ENCODE data around the gene YTHDF2. TPM values are rescaled to one million over a fixed set of nuclear protein-coding genes. Genes with fewer than 3 reads are reported as not detected.

YTHDF2 gene
- polyA plus RNA-seq, 3 donors: 20.7 to 81.6 (median 74.2) TPM

GRCh38 chr1:28718166-28718565 is 18.6 kb upstream of the YTHDF2 start:
- H3K27ac ChIP-seq (ENCODE audit: low read depth in 1 of 2, low read length in 2 of 2): no peak overlapping the region
- H3K27ac Mint-ChIP-seq: peak overlapping the region in 1 of 7 donors; percentile 50

GRCh38 chr1:28718586-28719331 is 18.0 kb upstream of the YTHDF2 start:
- H3K79me2 ChIP-seq (ENCODE audit: insufficient read depth, low read length): no peaks in the 10 kb centered on the region
- no peak overlapping the region for H3K4me2 ChIP-seq (replicated peaks; ENCODE audit: extremely low read depth, low read length, poor library complexity, severe bottlenecking)
- H3K36me3 Mint-ChIP-seq: peaks cover 17 to 26% of the 10 kb centered on the region in 2 donors

More at GRCh38 chr1:28718166-28718565, 18.6 kb upstream of the YTHDF2 start:
- Mint-ChIP-seq H3K4me1 (peaks cover 21% of the 10 kb centered on the region), H3K4me3 (no peak overlapping the region), H3K36me3 (peaks cover 23 to 32% of the 10 kb centered on the region in 2 donors), H3K27me3 (ENCODE audit: low read depth in 3 of 3) (peaks cover 0 to 4% (median 0%) of the 10 kb centered on the region in 3 donors), H3K9me3 (peaks cover 0 to 10% (median 5%) of the 10 kb centered on the region in 7 donors)
- no peak for TF ChIP-seq CTCF (IDR thresholded peaks at IDR 0.05)
- Histone ChIP-seq H3K36me3 (replicated peaks in 1 of 2; ENCODE audit: control insufficient read depth in 1 of 2, insufficient read depth in 2 of 2, low read length in 2 of 2) (peaks cover 7 to 27% of the 10 kb centered on the region in 2 donors), H3K79me2 (ENCODE audit: insufficient read depth, low read length) (no peaks in the 10 kb centered on the region), H3K4me3 (replicated peaks in 1 of 3; ENCODE audit: low read depth in 2 of 3, low read length in 3 of 3) (no peak overlapping the region), H3K4me1 (ENCODE audit: control insufficient read depth in 1 of 2, insufficient read depth in 2 of 2, low read length in 2 of 2) (peaks cover 8 to 10% of the 10 kb centered on the region in 2 donors), H2AFZ (ENCODE audit: insufficient read depth, low read depth, low read length, poor library complexity, severe bottlenecking) (no peak overlapping the region), H3K4me2 (replicated peaks; ENCODE audit: extremely low read depth, low read length, poor library complexity, severe bottlenecking) (no peak overlapping the region), H3K27me3 (ENCODE audit: control insufficient read depth in 2 of 2, insufficient read depth in 2 of 2, low read length in 2 of 2) (no peaks in the 10 kb centered on the region), H3K9me3 (replicated peaks in 1 of 2; ENCODE audit: control insufficient read depth in 1 of 2, insufficient read depth in 1 of 2, low read length in 2 of 2) (no peaks in the 10 kb centered on the region), H3K9ac (ENCODE audit: insufficient read depth, low read length, poor library complexity, severe bottlenecking) (no peak overlapping the region), H4K20me1 (ENCODE audit: insufficient read depth, low read length) (no peaks in the 10 kb centered on the region)
- no peak for DNase-seq
- WGBS (ENCODE audit: insufficient coverage): no CpG with 5 or more reads among the region's 1 CpG
- intact Hi-C loops (cut with micrococcal nuclease): no loop called here

More at GRCh38 chr1:28718586-28719331, 18.0 kb upstream of the YTHDF2 start:
- Histone ChIP-seq H4K20me1 (ENCODE audit: insufficient read depth, low read length) (no peaks in the 10 kb centered on the region), H3K4me1 (ENCODE audit: control insufficient read depth in 1 of 2, insufficient read depth in 2 of 2, low read length in 2 of 2) (peaks cover 8 to 10% of the 10 kb centered on the region in 2 donors), H3K27ac (ENCODE audit: low read depth in 1 of 2, low read length in 2 of 2) (peak overlapping the region in 1 of 2 donors; percentile 20), H3K9me3 (replicated peaks in 1 of 2; ENCODE audit: control insufficient read depth in 1 of 2, insufficient read depth in 1 of 2, low read length in 2 of 2) (no peaks in the 10 kb centered on the region), H3K9ac (ENCODE audit: insufficient read depth, low read length, poor library complexity, severe bottlenecking) (no peak overlapping the region), H3K36me3 (replicated peaks in 1 of 2; ENCODE audit: control insufficient read depth in 1 of 2, insufficient read depth in 2 of 2, low read length in 2 of 2) (peaks cover 7 to 21% of the 10 kb centered on the region in 2 donors), H3K4me3 (replicated peaks in 1 of 3; ENCODE audit: low read depth in 2 of 3, low read length in 3 of 3) (no peak overlapping the region), H3K27me3 (ENCODE audit: control insufficient read depth in 2 of 2, insufficient read depth in 2 of 2, low read length in 2 of 2) (no peaks in the 10 kb centered on the region), H2AFZ (ENCODE audit: insufficient read depth, low read depth, low read length, poor library complexity, severe bottlenecking) (no peak overlapping the region)
- DNase-seq: no peak
- Mint-ChIP-seq H3K27ac (peak overlapping the region in 2 of 7 donors; percentile 50 to 60), H3K4me3 (no peak overlapping the region), H3K9me3 (peaks cover 0 to 10% (median 5%) of the 10 kb centered on the region in 7 donors), H3K4me1 (peaks cover 21% of the 10 kb centered on the region), H3K27me3 (ENCODE audit: low read depth in 3 of 3) (peaks cover 0 to 4% (median 0%) of the 10 kb centered on the region in 3 donors)
- intact Hi-C loops (cut with micrococcal nuclease): no loop called here
- no peak for TF ChIP-seq CTCF (IDR thresholded peaks at IDR 0.05)
- 91% methylated on average over 4 of the region's 4 CpGs for WGBS (ENCODE audit: insufficient coverage)

Data from CD14-positive monocyte (primary cell).